NB4 (cell line): ENCODE data around the gene CDK11B.

Experiments
- DNase-seq: peaks from one replicate; pipeline ENCODE4 v3.0.0; 2010; ENCODE audit warnings: low read depth
- H3K4me3 ChIP-seq: one replicate; pipeline ENCODE4 v1.5.1; 2011; ENCODE audit warnings: mild to moderate bottlenecking, low read depth, low read length, moderate library complexity
- CTCF ChIP-seq: IDR thresholded peaks from one replicate; pipeline ENCODE4 v1.5.1; 2012; ENCODE audit warnings: low read depth, low read length
- MAX ChIP-seq: IDR thresholded peaks from 2 replicates; pipeline ENCODE4 v1.6.1; 2011; ENCODE audit warnings: low read depth, low read length
- MYC ChIP-seq: IDR thresholded peaks from 2 replicates; pipeline ENCODE4 v1.6.1; 2011; ENCODE audit warnings: low read depth, low read length
- POLR2A ChIP-seq: IDR thresholded peaks from 2 replicates; pipeline ENCODE4 v1.6.1; 2011; ENCODE audit warnings: mild to moderate bottlenecking; ENCODE audit not compliant: insufficient read length; ENCODE audit errors: extremely low read depth

Gene CDK11B

GRCh38 chr1:1671365-1672119 is 12.7 kb upstream of the CDK11B start:
- no peak for DNase-seq
- TF ChIP-seq POLR2A (no peak), MAX (no peak), MYC (no peak), CTCF (no peak)
- no peak overlapping the region for H3K4me3 ChIP-seq

- no peak for DNase-seq
These were observed 12.1 kb upstream of the CDK11B start for GRCh38 chr1:1670866-1671265.

GRCh38 chr1:1669468-1670440 is 10.9 kb upstream of the CDK11B start:
- TF ChIP-seq POLR2A: peak; percentile 52
- TF ChIP-seq MYC: peak; percentile 71
- TF ChIP-seq CTCF: no peak
- TF ChIP-seq MAX: peak; percentile 57
- peak overlapping the region; percentile 54 for H3K4me3 ChIP-seq
- DNase-seq: peak; percentile 95

More at GRCh38 chr1:1670866-1671265, 12.1 kb upstream of the CDK11B start:
- TF ChIP-seq POLR2A (no peak), CTCF (no peak), MYC (no peak), MAX (no peak)
- H3K4me3 ChIP-seq: no peak overlapping the region

GRCh38 chr1:1666526-1666925 is 7.7 kb upstream of the CDK11B start:
- H3K4me3 ChIP-seq: no peak overlapping the region
- TF ChIP-seq MYC: no peak
- no peak for TF ChIP-seq CTCF
- no peak for TF ChIP-seq MAX
- no peak for TF ChIP-seq POLR2A
- no peak for DNase-seq

- H3K4me3 ChIP-seq: no peak overlapping the region
- TF ChIP-seq MAX (no peak), CTCF (peak; percentile 49)
- peak; percentile 40 for DNase-seq
These were observed 7.0 kb upstream of the CDK11B start for GRCh38 chr1:1665815-1666251.
